WTC11 (cell line): ENCODE results near the gene TNP2.

Source experiments
- FOXP1 ChIP-seq: sonication (generic); formaldehyde crosslinking; IDR thresholded peaks from 2 replicates; pipeline ENCODE4 v1.8.0; 2022; ENCODE audit warnings: missing genetic modification reagents, mild to moderate bottlenecking, moderate library complexity, borderline replicate concordance
- NFATC4 ChIP-seq: fragments of 250-450 bp; sonication (Bioruptor Pico); IDR thresholded peaks from 2 replicates; pipeline ENCODE4 v1.9.0; 2021; ENCODE audit warnings: mild to moderate bottlenecking
- NR2C2 ChIP-seq: sonication (generic); formaldehyde crosslinking; IDR thresholded peaks from 2 replicates; pipeline ENCODE4 v1.8.0; 2022; ENCODE audit warnings: mild to moderate bottlenecking, missing genetic modification reagents
- ZNF396 ChIP-seq: fragments of 250-450 bp; sonication (Bioruptor Pico); IDR thresholded peaks from 2 replicates; pipeline ENCODE4 v1.8.0; 2021; ENCODE audit warnings: mild to moderate bottlenecking, moderate library complexity, borderline replicate concordance
- TF ChIP-seq, protein P1 (sequence below): fragments of 200-600 bp; IDR thresholded peaks from 2 replicates; pipeline ENCODE4 v1.8.0; 2022; ENCODE audit warnings: antibody characterized with exemption
- TF ChIP-seq, protein P2 (sequence below): sonication (generic); formaldehyde crosslinking; IDR thresholded peaks from 2 replicates; pipeline ENCODE4 v1.8.0; 2022; ENCODE audit warnings: mild to moderate bottlenecking, missing genetic modification reagents

DNA sequence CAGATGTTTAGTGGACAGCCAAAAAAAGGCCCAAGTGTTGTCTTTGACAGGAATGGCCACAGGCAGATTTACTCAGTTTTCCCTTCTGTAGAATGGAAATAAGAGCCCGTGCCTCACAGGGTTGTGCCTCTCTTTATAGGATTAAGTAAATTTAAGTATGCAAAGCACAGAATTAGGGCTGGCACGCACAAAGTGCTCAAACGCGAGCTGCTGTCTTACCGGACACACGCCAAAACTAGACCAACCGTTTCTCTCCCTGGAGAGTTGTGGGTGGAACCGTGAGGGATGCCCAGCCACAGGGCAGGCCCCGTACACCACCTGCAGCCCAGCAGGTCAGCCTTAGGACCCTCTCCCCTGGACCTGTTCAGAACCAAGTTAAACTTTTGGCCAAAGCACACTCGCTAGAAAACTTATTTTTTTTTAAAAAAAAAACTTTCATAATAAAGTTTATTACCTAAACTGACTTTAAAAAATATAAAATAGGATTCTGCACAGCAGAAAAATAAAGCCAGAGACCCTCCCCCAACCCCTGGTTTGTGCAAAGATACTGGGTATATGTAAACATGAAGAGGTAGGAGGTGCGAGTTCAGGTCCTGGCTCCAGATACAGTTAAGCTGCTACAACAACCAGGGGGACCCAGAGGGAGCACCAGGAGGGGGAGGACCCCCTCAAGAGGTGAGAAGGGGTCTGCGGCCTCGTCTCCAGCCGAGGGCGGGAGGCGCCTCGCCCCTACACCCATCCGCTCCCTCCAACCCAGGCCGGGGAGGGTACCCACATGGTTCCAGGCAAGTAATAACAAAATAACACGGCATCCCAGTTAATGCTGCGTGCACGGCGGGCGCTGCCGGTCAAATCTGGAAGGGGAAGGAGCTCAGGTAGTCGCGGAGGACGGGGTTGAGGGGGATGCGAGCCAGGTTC is 14.9 kb downstream of the TNP2 start:
- TF ChIP-seq NR2C2 = no peak
- TF ChIP-seq, protein P1, sequence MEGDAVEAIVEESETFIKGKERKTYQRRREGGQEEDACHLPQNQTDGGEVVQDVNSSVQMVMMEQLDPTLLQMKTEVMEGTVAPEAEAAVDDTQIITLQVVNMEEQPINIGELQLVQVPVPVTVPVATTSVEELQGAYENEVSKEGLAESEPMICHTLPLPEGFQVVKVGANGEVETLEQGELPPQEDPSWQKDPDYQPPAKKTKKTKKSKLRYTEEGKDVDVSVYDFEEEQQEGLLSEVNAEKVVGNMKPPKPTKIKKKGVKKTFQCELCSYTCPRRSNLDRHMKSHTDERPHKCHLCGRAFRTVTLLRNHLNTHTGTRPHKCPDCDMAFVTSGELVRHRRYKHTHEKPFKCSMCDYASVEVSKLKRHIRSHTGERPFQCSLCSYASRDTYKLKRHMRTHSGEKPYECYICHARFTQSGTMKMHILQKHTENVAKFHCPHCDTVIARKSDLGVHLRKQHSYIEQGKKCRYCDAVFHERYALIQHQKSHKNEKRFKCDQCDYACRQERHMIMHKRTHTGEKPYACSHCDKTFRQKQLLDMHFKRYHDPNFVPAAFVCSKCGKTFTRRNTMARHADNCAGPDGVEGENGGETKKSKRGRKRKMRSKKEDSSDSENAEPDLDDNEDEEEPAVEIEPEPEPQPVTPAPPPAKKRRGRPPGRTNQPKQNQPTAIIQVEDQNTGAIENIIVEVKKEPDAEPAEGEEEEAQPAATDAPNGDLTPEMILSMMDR = no peak
- TF ChIP-seq NFATC4 = no peak
- no peak for TF ChIP-seq FOXP1 (CRISPR knock-in tag)
- no peak for TF ChIP-seq ZNF396 (CRISPR knock-in tag)
- TF ChIP-seq, protein P2, sequence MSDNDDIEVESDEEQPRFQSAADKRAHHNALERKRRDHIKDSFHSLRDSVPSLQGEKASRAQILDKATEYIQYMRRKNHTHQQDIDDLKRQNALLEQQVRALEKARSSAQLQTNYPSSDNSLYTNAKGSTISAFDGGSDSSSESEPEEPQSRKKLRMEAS (CRISPR knock-in tag) = no peak
